ENCODE measurements around the gene HIVEP1. TPM values are rescaled to one million over a fixed set of nuclear protein-coding genes. Genes with fewer than 3 reads are reported as not detected.

Gene HIVEP1
- polyA plus RNA-seq, 1 of the 3 experiments (the other 2 are of a cell fraction), result 7.7 TPM

DNA sequence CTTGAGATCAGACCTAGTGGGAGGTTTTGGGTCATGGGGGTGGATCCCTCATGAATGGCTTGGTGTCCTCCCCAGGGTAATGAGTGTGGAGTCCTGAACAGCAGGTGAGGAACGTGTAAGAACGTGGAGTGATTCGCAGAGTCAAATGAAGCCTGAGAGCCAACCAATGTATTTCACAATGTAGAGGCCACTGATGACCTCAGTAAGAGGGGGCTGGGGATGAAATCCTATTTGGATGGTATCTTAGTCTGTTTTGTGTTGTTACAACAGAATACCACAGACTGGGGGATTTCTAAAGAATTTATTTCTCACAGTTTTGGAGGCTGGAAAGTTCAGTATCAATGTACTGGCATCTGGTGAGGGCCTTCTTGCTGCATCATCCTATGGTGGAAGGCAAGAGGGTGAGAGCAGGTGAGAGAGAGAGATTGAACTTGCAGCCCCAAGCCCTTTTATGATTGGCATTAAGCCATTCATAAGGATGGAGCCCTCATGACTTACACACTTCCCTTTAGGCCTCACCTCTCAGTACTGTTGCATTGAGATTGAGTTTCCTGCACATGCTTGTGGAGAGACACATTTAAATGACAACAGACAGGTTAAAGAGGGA lies 47.3 kb upstream of the HIVEP1 start:
- H3K9me3 ChIP-seq, result no peaks in the 10 kb centered on the region
- H3K27me3 ChIP-seq (ENCODE audit: insufficient read depth), result no peaks in the 10 kb centered on the region
- H2AFZ ChIP-seq (ENCODE audit: low read depth), result no peak overlapping the region
- no peak for DNase-seq
- H3K27ac ChIP-seq (ENCODE audit: low read depth in 2 of 2, low read length in 1 of 2), result no peak overlapping the region
- no peak for TF ChIP-seq CHD2 (IDR thresholded peaks at IDR 0.05; ENCODE audit: low read length, partially characterized antibody)
- no peak for TF ChIP-seq ELF1 (IDR thresholded peaks at IDR 0.05)
- no peak for TF ChIP-seq RFX5 (IDR thresholded peaks at IDR 0.05; ENCODE audit: low read length)
- TF ChIP-seq TCF12 (IDR thresholded peaks at IDR 0.05), result no peak
- TF ChIP-seq POLR2AphosphoS5 (IDR thresholded peaks at IDR 0.05; ENCODE audit: low read depth, low read length), result no peak
- TF ChIP-seq, protein P1, sequence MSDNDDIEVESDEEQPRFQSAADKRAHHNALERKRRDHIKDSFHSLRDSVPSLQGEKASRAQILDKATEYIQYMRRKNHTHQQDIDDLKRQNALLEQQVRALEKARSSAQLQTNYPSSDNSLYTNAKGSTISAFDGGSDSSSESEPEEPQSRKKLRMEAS (IDR thresholded peaks at IDR 0.05; ENCODE audit: low read depth), result no peak
- no peak for TF ChIP-seq RXRA (IDR thresholded peaks at IDR 0.05; ENCODE audit: borderline replicate concordance, low read depth)
- no peak for TF ChIP-seq FOXJ3 (CRISPR knock-in tag; IDR thresholded peaks at IDR 0.05)
- CTCF ChIA-PET, result no interaction called here
- no peaks in the 10 kb centered on the region for H3F3A ChIP-seq (replicated peaks; ENCODE audit: insufficient read depth)
- H3K4me1 ChIP-seq (ENCODE audit: control insufficient read depth in 1 of 2, insufficient read depth in 2 of 2, low read depth in 1 of 2, low read length in 1 of 2), result no peaks in the 10 kb centered on the region; a peak in 1 of 4 replicates
- POLR2A ChIA-PET, result no interaction called here
- H3K4me2 ChIP-seq, result no peak overlapping the region
- WGBS (ENCODE audit: low lambda C conversion rate), result 86% methylated on average over 3 of the region's 3 CpGs
- H4K20me1 ChIP-seq (ENCODE audit: insufficient read depth), result no peaks in the 10 kb centered on the region
- no peak overlapping the region for H3K4me3 ChIP-seq (ENCODE audit: low read depth in 2 of 2, low read length in 1 of 2)
- H3K9me2 ChIP-seq, result no peaks in the 10 kb centered on the region
- no peaks in the 10 kb centered on the region for H3K36me3 ChIP-seq (replicated peaks in 1 of 2; ENCODE audit: control insufficient read depth in 1 of 2, insufficient read depth in 2 of 2, low read length in 1 of 2)
- H3K79me2 ChIP-seq (ENCODE audit: insufficient read depth), result no peaks in the 10 kb centered on the region
- H3K9ac ChIP-seq, result no peak overlapping the region

GRCh38 chr6:11965499-11965898 lies 46.6 kb upstream of the HIVEP1 start:
- Histone ChIP-seq H3K9ac (no peak overlapping the region), H3K4me1 (ENCODE audit: control insufficient read depth in 1 of 2, insufficient read depth in 2 of 2, low read depth in 1 of 2, low read length in 1 of 2) (no peaks in the 10 kb centered on the region; a peak in 1 of 4 replicates), H3K4me3 (ENCODE audit: low read depth in 2 of 2, low read length in 1 of 2) (no peak overlapping the region), H3K9me3 (no peaks in the 10 kb centered on the region), H3K27me3 (ENCODE audit: insufficient read depth) (no peaks in the 10 kb centered on the region), H3K27ac (ENCODE audit: low read depth in 2 of 2, low read length in 1 of 2) (no peak overlapping the region), H3K4me2 (no peak overlapping the region), H3F3A (replicated peaks; ENCODE audit: insufficient read depth) (no peaks in the 10 kb centered on the region), H4K20me1 (ENCODE audit: insufficient read depth) (no peaks in the 10 kb centered on the region), H3K79me2 (ENCODE audit: insufficient read depth) (no peaks in the 10 kb centered on the region), H3K36me3 (replicated peaks in 1 of 2; ENCODE audit: control insufficient read depth in 1 of 2, insufficient read depth in 2 of 2, low read length in 1 of 2) (no peaks in the 10 kb centered on the region), H2AFZ (ENCODE audit: low read depth) (no peak overlapping the region), H3K9me2 (no peaks in the 10 kb centered on the region)
- TF ChIP-seq SIN3A (IDR thresholded peaks at IDR 0.05; ENCODE audit: borderline replicate concordance, low read depth, low read length), result no peak
- POLR2A ChIA-PET, result no interaction called here
- CTCF ChIA-PET, result interaction anchor here (1.3 kb wide), 2 partner anchors 12 to 309 kb away, joined by 3 to 4 read pairs; no protein-coding TSS in a partner anchor
- DNase-seq, result no peak
- 72% methylated on average over 2 of the region's 2 CpGs for WGBS (ENCODE audit: low lambda C conversion rate)

DNA sequence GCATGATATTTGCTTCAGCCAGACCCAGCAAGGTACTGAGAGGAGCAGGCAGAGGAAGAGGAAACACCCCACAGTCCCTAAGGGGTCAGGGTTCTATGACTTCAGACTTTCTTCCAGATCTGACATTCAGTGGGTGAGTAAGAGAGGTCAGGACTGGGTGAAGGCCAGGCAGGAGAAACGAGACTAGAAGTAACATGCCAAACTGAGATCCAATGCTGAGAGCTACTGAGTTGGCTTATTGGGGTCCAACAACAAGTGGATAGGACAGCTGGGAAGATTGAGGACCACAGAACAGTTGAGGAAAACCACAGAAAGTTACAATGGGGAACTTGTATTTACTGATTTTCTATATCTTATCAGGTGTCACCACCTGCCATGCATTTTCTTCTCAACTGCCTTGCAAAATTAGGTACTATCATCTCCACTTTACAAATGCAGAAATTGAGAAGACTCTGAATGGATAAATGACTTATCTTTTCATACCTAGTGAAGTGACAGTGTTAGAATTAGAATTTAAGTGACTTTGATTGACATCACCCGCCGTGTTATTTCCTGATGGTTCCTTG lies 43.8 kb upstream of the HIVEP1 start:
- Histone ChIP-seq H3K9ac (no peak overlapping the region), H3K27me3 (ENCODE audit: insufficient read depth) (no peaks in the 10 kb centered on the region), H2AFZ (ENCODE audit: low read depth) (no peak overlapping the region), H3K9me2 (no peaks in the 10 kb centered on the region), H3K36me3 (replicated peaks in 1 of 2; ENCODE audit: control insufficient read depth in 1 of 2, insufficient read depth in 2 of 2, low read length in 1 of 2) (no peaks in the 10 kb centered on the region), H3K4me2 (no peak overlapping the region), H3K4me1 (ENCODE audit: control insufficient read depth in 1 of 2, insufficient read depth in 2 of 2, low read depth in 1 of 2, low read length in 1 of 2) (peaks cover 0 to 2% of the 10 kb centered on the region in 2 experiments; a peak in 2 of 4 replicates), H3K79me2 (ENCODE audit: insufficient read depth) (no peaks in the 10 kb centered on the region), H3K9me3 (no peaks in the 10 kb centered on the region), H4K20me1 (ENCODE audit: insufficient read depth) (no peaks in the 10 kb centered on the region), H3K4me3 (ENCODE audit: low read depth in 2 of 2, low read length in 1 of 2) (no peak overlapping the region), H3F3A (replicated peaks; ENCODE audit: insufficient read depth) (peaks cover 6% of the 10 kb centered on the region), H3K27ac (ENCODE audit: low read depth in 2 of 2, low read length in 1 of 2) (no peak overlapping the region)
- CTCF ChIA-PET, result no interaction called here
- DNase-seq, result no peak
- WGBS (ENCODE audit: low lambda C conversion rate), result 88% methylated on average over 3 of the region's 3 CpGs
- POLR2A ChIA-PET, result no interaction called here
- TF ChIP-seq TCF12 (IDR thresholded peaks at IDR 0.05) (no peak), NRF1 (IDR thresholded peaks at IDR 0.05; ENCODE audit: low read depth, low read length) (no peak), TEAD4 (IDR thresholded peaks at IDR 0.05; ENCODE audit: borderline replicate concordance, insufficient read depth) (no peak), RCOR1 (IDR thresholded peaks at IDR 0.05; ENCODE audit: low read length) (no peak), RFX5 (IDR thresholded peaks at IDR 0.05; ENCODE audit: low read length) (no peak), ZBTB33 (IDR thresholded peaks at IDR 0.05; ENCODE audit: borderline replicate concordance, low read depth) (no peak), FOXJ3 (CRISPR knock-in tag; IDR thresholded peaks at IDR 0.05) (no peak), SIN3A (IDR thresholded peaks at IDR 0.05; ENCODE audit: borderline replicate concordance, low read depth, low read length) (no peak), EP300 (IDR thresholded peaks at IDR 0.05; ENCODE audit: borderline replicate concordance in 1 of 2, low read depth in 1 of 2, low read length in 1 of 2) (no peak), GATA2 (CRISPR knock-in tag; IDR thresholded peaks at IDR 0.05) (no peak), PBX3 (IDR thresholded peaks at IDR 0.05) (no peak), GABPA (IDR thresholded peaks at IDR 0.05; ENCODE audit: low read depth) (no peak), TAF1 (IDR thresholded peaks at IDR 0.05; ENCODE audit: borderline replicate concordance, low read depth, low read length) (no peak)
- TF ChIP-seq, protein P2, sequence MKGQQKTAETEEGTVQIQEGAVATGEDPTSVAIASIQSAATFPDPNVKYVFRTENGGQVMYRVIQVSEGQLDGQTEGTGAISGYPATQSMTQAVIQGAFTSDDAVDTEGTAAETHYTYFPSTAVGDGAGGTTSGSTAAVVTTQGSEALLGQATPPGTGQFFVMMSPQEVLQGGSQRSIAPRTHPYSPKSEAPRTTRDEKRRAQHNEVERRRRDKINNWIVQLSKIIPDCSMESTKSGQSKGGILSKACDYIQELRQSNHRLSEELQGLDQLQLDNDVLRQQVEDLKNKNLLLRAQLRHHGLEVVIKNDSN (IDR thresholded peaks at IDR 0.05; ENCODE audit: borderline replicate concordance, low read depth), result no peak

All from SK-N-SH (cell line).